IPS DF 4.7 (cell line): ENCODE measurements around the gene SYNM.
"Not testable (repeated sequence)": the region's sequence is repeated elsewhere in the genome, so short reads cannot be mapped to it uniquely, and the experiment has no call there.

Source experiments
- DNase-seq: peaks from one replicate; pipeline ENCODE4 v3.0.0-alpha.2; 2013; ENCODE audit warnings: low spot score; ENCODE audit errors: extremely low read depth

SYNM gene

GRCh38 chr15:99103279-99103678 is 1.6 kb upstream of the SYNM start:
- DNase-seq = no peak

DNA sequence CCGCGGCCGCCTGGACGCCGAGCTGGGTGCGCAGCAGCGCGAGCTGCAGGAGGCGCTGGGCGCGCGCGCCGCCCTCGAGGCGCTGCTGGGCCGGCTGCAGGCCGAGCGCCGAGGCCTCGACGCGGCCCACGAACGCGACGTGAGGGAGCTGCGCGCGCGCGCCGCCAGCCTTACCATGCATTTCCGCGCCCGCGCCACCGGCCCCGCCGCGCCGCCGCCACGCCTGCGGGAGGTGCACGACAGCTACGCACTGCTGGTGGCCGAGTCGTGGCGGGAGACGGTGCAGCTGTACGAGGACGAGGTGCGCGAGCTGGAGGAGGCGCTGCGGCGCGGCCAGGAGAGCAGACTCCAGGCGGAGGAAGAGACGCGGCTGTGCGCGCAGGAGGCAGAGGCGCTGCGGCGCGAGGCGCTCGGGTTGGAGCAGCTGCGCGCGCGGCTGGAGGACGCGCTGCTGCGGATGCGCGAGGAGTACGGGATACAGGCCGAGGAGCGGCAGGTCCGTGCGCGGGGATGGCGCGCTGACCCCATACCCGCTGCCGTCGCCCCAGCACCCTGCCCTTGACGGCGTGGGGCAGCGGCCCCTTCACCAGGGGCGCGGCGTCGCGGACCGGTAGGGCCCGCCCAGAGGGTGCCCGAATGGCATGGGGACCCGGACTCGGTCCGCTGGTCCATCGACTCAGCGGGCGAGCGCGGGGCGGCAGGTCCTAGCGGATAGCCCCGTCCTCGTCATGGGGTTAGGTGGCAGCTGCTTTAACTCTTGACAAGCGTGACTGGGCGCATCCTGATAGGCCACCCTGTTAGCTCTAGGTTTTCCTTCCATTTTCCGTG is 848 bp downstream of the SYNM start:
- no peak for DNase-seq

DNA sequence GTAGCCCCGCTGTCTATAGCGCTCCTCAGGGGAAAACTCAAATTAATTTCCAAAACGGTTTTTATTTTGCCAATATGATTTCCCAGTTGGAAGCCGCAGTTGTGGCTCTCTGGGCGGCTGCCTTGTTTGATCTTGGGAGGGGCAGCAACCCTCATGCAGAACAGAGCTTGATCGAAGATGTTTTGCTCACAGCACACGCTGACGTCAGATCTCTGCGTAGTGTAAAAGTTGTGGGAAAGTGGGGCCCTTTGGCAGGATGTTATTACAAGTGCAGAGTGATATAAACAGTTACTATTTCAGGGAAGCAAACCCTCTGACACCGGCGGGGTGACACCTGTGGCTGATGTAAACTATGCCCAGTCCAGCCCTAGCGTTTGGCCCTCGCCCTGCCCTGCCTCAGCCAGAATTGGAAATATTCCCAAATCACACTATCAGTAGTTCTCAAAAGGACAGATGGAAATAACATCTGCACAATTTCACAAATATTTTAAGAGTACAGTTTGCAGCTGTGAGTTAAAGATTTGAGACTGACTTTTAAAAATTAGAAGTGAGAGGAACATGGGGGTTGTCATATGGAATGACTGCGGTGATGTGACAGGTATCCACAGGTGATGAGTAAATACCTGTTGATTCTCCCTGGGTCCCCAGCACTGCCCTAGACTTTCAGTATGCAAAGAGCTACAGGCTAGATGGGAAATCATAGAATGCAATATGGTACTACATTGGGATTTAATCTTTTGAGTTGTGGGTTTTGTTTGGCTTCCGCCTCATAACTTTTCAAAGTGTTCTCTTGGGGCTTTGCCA is 1.7 kb downstream of the SYNM start:
- no peak for DNase-seq

- no peak for DNase-seq
Observed at GRCh38 chr15:99108993-99109392, 4.1 kb downstream of the SYNM start.

DNA sequence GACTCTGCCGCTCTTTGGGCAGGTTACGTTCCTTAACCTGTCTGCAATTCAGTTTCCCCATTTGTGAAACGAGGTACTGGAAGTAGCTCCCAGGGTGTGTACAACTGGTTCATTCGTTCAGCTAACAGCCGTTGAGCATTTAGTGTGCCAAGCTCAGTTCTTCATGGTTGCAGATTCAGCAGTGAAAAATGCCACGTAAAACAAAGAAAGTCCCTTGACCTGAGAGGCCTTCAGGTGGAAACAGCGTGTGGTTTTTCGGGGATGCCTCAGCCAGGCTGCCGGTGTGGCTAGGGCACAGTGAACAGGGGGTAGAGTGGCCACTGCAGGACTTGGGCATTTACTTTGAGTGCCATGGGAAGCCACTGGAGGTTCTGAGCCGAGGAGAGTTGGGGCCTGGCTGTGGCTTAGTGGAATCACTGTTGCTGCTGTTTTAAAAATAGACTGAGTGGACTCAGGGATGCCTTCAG is 4.7 kb downstream of the SYNM start:
- no peak for DNase-seq

DNA sequence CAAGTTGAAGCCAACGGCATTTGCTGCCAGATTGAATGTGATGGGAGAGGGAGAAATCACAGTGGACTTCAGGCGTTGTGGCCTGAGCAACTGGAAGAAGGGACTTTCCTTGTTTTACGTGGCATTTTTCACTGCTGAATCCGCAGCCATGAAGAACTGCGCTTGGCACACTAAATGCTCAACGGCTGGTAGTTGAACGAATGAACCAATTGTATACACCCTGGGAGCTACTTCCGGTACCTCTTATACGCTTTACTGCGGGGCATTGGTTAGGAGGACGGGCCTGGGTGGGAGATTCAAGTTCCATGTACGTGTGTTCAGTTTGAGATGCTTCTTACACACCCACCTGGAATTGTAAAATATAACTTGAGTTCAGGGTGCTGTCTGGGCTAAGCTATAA is 5.2 kb downstream of the SYNM start:
- DNase-seq = no peak

GRCh38 chr15:99110581-99111320 is 5.9 kb downstream of the SYNM start:
- no peak for DNase-seq

DNA sequence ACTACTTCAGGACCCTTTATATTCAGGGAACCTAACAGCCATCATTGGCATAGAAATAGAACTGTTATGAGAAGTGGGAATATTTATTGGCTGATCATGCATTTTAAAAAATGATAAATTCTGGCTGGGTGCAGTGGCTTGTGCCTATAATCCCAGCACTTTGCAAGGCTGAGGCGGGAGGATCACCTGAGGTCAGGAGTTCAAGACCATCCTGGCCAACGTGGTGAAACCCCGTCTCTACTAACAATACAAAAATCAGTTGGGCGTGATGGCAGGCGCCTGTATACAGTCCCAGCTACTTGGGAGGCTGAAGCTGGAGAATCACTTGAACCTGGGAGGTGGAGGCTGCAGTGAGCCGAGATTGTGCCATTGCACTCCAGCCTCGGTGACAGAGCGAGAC is 6.8 kb downstream of the SYNM start:
- not testable (repeated sequence) for DNase-seq

DNA sequence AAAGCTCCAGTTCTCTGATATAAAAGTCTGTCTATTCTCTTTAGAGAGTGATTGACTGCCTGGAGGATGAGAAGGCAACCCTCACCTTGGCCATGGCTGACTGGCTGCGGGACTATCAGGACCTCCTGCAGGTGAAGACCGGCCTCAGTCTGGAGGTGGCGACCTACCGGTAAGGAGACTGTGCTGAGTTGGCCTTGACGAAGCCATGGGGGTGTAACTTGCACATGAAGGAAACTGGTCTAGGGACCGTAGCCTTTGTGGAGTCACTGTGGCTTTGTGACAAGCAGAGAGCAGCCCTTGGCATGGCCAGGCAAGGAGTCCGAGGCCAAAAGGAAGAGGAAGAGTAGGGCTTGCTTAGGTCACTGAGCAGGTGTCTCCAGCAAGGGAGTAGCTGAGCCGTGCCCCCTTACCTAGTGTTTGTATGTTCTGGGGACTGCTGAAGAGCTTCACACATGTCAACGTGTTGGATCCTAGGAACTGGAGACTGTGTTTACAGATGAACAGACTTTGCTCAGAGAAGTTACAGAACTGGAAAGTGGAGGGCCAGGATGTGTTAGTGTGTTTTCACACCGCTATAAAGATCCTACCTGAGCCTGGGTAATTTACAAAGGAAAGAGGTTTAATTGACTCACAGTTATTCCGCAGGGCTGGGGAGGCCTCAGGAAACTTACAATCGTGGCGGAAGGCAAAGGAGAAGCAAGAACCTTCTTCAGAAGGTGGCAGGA is 8.8 kb downstream of the SYNM start:
- no peak for DNase-seq

DNA sequence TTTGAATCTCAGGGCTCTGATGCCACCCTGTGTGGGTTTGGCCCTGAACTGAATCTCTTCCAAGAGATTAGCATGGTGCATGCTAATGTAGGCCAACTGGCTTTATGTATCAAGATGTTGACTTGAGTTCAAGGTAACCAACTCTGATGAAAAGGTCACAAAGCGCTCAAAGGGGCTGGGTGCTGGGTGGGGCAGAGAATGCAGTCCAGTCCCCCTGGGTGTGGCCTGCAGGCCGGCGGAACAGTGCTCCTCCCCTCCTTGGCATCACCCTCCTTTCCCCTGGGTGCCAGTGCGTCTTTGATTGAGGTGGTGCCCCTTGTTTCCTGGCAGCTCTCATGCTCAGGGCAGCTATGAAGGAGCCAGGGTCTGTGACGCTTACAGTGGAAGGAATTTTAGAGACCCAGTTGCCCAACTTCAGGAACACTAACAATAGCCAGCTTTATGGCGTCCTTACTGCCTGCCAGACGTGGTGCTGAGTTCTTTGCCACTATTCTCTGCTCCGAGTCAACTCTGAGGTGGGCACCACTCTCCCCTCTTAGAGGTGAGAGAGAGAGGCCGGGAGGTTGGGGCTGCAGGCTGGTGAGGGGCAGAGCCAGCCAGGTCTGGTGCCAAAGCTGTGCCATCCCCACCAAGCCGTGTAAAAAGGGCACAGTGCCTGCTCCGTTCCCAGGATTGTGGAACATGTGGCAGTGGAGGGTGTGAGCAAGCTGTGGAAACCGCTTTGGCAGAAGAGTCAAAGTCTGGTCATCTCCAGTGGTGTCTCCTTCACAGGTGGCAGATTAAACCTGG is 9.8 kb downstream of the SYNM start:
- DNase-seq = no peak

- DNase-seq = no peak
Observed at GRCh38 chr15:99115300-99116215, 10.7 kb downstream of the SYNM start.

GRCh38 chr15:99117111-99117510 is 12.2 kb downstream of the SYNM start:
- DNase-seq = no peak

GRCh38 chr15:99117563-99118257 is 12.8 kb downstream of the SYNM start:
- DNase-seq = no peak

- DNase-seq = no peak
Observed at GRCh38 chr15:99118258-99118632, 13.4 kb downstream of the SYNM start.

DNA sequence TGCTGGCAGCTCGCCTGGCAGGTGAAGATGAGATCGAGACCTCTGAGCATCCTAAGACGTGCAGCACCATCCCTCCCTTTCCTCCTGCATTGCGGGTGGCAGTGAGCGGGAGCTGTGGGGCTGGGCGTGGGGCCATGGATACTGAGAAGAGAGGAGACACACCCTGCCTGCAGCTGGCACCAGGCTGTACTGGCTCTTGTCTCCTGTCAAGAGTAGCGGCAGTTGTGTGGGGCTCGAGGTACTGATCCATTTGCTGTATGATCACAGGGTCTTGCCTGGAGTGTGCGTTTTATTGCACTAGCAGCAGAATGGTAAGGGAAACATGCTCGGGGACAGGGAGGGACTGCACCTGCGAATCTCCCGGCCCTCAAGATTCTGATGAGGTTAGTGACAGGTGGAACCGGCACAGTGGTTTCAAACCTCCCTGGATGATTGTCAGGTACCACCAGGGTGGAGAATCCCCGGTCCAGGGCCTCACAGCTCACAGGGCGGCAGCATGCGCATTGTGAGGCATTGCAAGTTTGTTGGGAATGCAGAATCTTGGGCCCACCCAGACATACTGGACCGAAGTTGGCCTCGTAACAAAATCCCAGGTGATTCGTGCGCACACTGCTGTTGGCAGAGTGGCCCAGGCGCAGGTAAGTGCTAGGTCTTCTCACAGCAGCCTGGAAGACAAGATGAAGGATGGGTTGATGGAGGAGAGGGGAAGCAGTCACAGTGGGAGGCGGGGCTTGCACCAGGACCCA is 14.1 kb downstream of the SYNM start:
- DNase-seq = no peak

GRCh38 chr15:99120050-99120777 is 15.3 kb downstream of the SYNM start:
- no peak for DNase-seq

- DNase-seq = no peak
Observed at GRCh38 chr15:99121207-99121606, 16.3 kb downstream of the SYNM start.
